ENCODE results near the gene USP32. TPM values are rescaled to one million over a fixed set of nuclear protein-coding genes. Genes with fewer than 3 reads are reported as not detected.
A peak's percentile ranks its signal among the peaks of the same experiment; 100 is the strongest.

USP32 gene
- total and polyA plus RNA-seq, 8 donors: 7.7 to 25.5 (median 15.8) TPM

- FAIRE-seq (no peak), ATAC-seq (no peak), DNase-seq (no peak)
- H3K36me3 ChIP-seq: no peaks in the 10 kb centered on the region
- TF ChIP-seq CTCF (IDR thresholded peaks at IDR 0.05): no peak
- no peak overlapping the region for H3K4me3 ChIP-seq
- H3K27me3 ChIP-seq: no peaks in the 10 kb centered on the region
- whole genome bisulfite sequencing, 2 donors: 88 to 93% methylated on average over 2 of the region's 2 CpGs
- intact Hi-C loops (cut with DNase I): no loop called here
- no peaks in the 10 kb centered on the region for H3K9me3 ChIP-seq
- H3K4me1 ChIP-seq: no peaks in the 10 kb centered on the region
- no peak overlapping the region for H3K27ac ChIP-seq
Observed at GRCh38 chr17:60332574-60332973, 59.4 kb downstream of the USP32 start.

- Histone ChIP-seq H3K9me3 (no peaks in the 10 kb centered on the region), H3K36me3 (no peaks in the 10 kb centered on the region), H3K4me1 (no peaks in the 10 kb centered on the region), H3K27me3 (no peaks in the 10 kb centered on the region), H3K27ac (no peak overlapping the region), H3K4me3 (no peak overlapping the region)
- intact Hi-C loops (cut with DNase I): no loop called here
- no peak for TF ChIP-seq CTCF (IDR thresholded peaks at IDR 0.05)
- 100% methylated on average over 1 of the region's 1 CpG for WGBS, 2 donors
- ATAC-seq (no peak), FAIRE-seq (no peak), DNase-seq (no peak)
Observed at GRCh38 chr17:60330731-60331130, 61.2 kb downstream of the USP32 start.

DNA sequence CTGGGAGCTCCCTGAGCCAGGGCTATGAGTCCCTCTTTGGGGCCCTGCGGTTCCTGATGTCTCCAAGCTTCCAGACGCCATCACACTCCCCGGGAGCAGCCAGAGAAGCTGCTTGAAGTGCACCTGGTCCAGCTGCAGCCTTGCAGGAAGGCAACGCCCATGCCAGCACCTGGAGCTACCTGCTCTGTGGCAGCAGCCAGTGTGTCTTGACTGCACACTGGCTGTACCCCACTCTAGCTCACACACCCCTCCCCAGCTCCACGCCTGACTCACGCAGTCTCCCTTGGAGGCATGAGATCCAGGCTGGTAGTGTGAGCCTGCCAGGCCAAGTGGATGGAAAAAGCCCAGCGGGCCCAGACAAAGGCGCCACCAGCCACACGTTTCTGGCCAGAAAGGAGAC is 63.3 kb downstream of the USP32 start:
- no peak overlapping the region for H3K27ac ChIP-seq
- H3K9me3 ChIP-seq: no peaks in the 10 kb centered on the region
- H3K27me3 ChIP-seq: no peaks in the 10 kb centered on the region
- no peaks in the 10 kb centered on the region for H3K4me1 ChIP-seq
- no peak overlapping the region for H3K4me3 ChIP-seq
- H3K36me3 ChIP-seq: no peaks in the 10 kb centered on the region
- WGBS, 2 donors: 89 to 95% methylated on average over 9 of the region's 9 CpGs
- FAIRE-seq (no peak), ATAC-seq (no peak), DNase-seq (no peak)
- no peak for TF ChIP-seq CTCF (IDR thresholded peaks at IDR 0.05)
- intact Hi-C loops (cut with DNase I): no loop called here

- no peaks in the 10 kb centered on the region for H3K36me3 ChIP-seq
- no peak for ATAC-seq
- 89 to 94% methylated on average over 4 of the region's 4 CpGs for WGBS, 2 donors
- no peaks in the 10 kb centered on the region for H3K4me1 ChIP-seq
- no peaks in the 10 kb centered on the region for H3K27me3 ChIP-seq
- intact Hi-C loops (cut with DNase I): no loop called here
- FAIRE-seq: no peak
- no peak for TF ChIP-seq CTCF (IDR thresholded peaks at IDR 0.05)
- H3K4me3 ChIP-seq: no peak overlapping the region
- H3K9me3 ChIP-seq: no peaks in the 10 kb centered on the region
- no peak overlapping the region for H3K27ac ChIP-seq
- DNase-seq: peak in 1 of 6 donors; percentile 48
Observed at GRCh38 chr17:60327901-60328273, 64.0 kb downstream of the USP32 start.

DNA sequence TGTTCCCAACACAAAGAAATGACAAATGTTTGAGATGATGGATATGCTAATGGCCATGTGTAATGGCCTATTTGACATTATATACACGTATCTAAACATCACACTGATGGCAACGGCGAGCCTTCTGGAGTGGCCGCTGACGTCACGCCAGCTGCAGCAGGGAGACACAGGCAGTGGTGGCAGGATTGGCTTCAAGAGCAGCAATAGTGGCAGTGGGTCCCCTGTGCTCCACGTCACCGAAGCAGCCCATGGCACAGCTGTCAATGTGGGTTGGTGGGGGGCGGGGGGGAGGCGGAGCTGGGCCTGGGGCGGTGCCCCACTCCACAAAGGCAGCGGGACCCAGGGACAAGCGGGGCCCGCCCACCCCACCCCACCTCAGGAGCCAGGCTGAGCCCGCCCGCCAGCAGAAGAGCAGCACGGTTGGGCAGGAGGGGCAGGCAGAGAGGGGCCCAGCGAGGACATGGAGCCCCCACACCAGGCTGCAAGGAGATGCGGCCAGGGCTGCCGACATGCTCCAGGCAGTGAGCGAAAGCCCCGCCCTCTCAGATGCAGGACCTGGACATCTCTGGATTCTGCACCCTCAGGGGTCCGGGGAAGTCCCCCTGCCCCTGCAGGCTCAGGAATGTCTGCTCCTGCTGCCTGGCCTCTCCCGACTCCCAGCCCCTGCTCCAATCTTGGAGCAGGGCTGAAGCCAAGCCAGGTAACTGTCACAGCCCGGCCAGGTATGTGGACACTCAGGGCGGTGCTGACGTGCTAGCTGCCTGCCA is 64.6 kb downstream of the USP32 start:
- DNase-seq (peak in 1 of 6 donors; percentile 48), ATAC-seq (no peak), FAIRE-seq (no peak)
- Histone ChIP-seq H3K9me3 (no peaks in the 10 kb centered on the region), H3K36me3 (no peaks in the 10 kb centered on the region), H3K4me3 (no peak overlapping the region), H3K27ac (no peak overlapping the region), H3K27me3 (no peaks in the 10 kb centered on the region), H3K4me1 (no peaks in the 10 kb centered on the region)
- WGBS, 2 donors: 96 to 98% methylated on average over 27 of the region's 27 CpGs
- no peak for TF ChIP-seq CTCF (IDR thresholded peaks at IDR 0.05)
- intact Hi-C loops (cut with DNase I): no loop called here
